ENCODE data around the gene ZNF526.

ZNF526 gene

DNA sequence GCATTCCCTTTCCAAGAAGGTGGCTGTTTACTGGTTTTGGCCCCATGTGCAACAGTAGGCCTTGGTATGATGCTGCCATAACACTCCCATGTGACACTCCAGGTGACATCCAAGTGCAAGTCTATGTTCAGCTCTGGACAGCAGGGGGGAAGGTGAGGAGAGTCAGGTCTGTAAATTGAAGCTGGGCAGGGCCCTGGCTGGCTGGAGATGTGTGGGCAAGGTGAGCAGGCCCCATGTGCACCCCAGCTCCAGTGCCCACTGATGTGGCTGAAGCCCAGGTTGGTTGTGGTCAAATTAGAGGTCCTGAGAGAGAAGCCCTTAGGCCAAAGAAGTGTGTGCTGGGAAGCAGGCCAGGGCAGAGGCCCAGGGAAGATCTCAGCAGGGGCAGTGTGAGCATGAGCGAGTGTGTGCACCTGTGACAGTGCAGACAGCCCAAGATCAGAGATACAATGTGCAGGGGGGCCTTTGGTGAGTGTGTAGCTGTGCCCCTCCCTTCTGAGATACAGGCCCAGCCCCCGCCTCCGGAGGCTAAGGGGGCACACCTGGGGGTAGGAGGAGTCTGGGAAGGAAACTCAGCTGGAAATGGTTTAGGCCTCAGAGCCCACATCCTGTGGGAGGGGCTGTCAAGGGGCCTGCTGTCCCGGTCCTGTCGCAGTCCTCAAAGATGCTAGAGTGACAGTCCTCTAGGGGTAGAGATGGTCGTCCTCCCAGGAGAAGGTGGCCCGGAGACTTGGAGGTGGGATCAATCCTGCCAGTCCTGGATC is 21.3 kb upstream of the ZNF526 start:
- TF ChIP-seq CTCF (IDR thresholded peaks at IDR 0.05) = no peak

GRCh38 chr19:42199440-42200115 is 20.5 kb upstream of the ZNF526 start:
- TF ChIP-seq CTCF (IDR thresholded peaks at IDR 0.05) = no peak

DNA sequence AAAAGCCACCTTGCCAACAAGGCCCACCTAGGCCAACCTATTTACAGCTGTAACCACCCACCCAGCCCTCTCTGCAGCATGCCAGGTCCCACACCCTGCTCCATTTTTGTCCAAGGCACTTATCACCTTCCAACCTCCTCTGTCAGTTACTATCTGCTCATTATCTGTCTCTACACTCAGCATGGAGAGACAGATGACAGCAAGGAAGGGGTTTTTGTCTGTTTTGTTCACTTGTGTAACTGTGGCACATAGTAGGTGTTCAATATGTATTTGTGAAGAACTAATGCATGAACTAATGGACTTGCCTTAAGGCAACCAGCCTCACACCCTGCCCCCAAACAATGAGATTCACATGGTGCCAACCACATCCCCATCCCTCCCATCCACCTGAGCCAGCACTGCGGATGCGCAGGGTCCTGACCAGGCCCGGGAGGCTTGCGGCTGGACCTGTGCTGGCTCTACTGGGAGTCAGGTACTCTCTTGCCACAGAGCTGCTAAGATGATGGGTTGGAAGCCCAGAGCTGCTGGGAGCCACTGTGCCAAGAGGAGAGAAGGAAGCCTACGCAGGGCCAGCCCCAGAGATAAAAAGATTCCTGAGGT is 19.9 kb upstream of the ZNF526 start:
- no peak for TF ChIP-seq CTCF (IDR thresholded peaks at IDR 0.05)

GRCh38 chr19:42201489-42202289 is 18.4 kb upstream of the ZNF526 start:
- TF ChIP-seq CTCF (IDR thresholded peaks at IDR 0.05) = no peak

DNA sequence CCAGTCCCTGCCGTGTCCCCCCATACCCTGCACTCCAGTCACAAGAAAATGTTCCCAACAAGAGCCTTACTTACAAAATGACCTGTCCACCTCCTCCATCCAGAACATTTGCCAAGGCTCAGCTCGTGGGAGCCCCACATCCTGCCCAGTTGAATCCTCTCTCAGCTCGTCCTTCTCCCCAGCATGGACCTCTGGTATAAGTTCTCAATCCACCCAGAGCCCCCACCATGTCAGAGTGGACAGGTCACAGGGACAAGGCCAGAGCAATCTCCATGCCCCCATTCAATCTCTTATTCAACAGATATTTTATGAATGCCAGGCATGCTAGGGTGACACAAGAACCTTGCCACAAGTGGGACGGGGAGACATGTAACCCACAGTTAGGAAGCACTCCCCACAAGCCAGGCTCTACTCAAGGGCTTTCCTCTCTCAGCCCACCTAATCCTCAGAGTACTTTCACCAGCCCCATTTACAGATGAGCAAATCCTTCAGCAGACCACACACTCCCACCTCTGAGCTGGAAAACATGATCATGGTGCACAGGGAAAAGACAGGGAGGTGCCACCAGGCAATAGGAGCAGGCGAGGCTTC is 17.7 kb upstream of the ZNF526 start:
- no peak for TF ChIP-seq CTCF (IDR thresholded peaks at IDR 0.05)

DNA sequence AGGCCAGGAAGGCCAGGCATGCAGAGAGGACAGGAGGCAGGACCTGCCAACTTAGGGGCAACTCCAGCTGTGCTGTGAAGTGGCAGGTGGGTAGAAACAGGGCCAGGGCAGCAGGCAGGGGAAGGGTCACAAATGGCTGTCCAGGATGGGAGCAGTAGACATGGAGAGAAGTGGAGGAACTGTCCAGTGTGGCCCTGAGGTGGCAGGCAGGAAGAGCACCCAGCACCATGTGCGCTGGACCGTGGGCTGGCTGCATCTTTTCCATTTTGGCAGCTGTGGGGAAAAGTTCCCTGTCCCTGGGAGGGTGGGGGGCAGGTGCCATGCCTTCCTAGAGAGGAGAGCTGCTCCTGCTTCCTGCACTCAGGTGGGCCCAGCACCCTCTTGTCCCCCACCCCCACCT is 16.4 kb upstream of the ZNF526 start:
- TF ChIP-seq CTCF (IDR thresholded peaks at IDR 0.05) = no peak

DNA sequence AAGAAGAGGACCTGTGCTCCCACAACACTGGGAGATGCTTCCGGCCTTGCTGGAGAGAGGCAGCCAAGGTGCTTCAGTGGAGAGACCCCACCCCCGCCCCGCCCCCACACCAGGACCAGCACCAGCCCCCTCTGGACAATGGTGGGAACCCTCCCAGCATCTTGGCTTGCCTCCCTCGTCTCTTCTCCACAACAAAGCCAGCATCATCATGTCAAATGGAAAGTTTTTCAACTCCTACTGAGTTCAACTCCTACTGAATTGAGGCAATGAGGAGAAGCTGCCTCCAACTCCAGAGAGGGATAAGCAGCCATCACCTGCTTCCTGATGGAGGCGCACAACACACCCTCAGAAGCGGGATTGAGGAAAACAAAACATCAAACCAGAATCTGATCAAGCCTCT is 15.4 kb upstream of the ZNF526 start:
- no peak for TF ChIP-seq CTCF (IDR thresholded peaks at IDR 0.05)
